C1 segment of cervical spinal cord (tissue), 14 donors: ENCODE data around the gene BTN1A1.
"Not testable (repeated sequence)": the region's sequence is repeated elsewhere in the genome, so short reads cannot be mapped to it uniquely, and the experiment has no call there.

Experiments used
- DNase-seq, 14 donors: peaks; one replicate each; lab custom pipeline; 2025; lab: John Stamatoyannopoulos, UW

BTN1A1 gene

GRCh38 chr6:26511033-26511432, 10.9 kb downstream of the BTN1A1 start:
- DNase-seq: not testable (repeated sequence)

- DNase-seq: no peak
Measured at GRCh38 chr6:26514984-26515383, 14.9 kb downstream of the BTN1A1 start.

GRCh38 chr6:26516481-26517427, 16.7 kb downstream of the BTN1A1 start:
- DNase-seq: no peak

- no peak for DNase-seq
Measured at GRCh38 chr6:26519359-26519758, 19.3 kb downstream of the BTN1A1 start.

GRCh38 chr6:26520237-26520849, 20.2 kb downstream of the BTN1A1 start:
- DNase-seq: peak in 6 of 14 donors; percentile 61 to 89 (median 80)

GRCh38 chr6:26520850-26521599, 20.9 kb downstream of the BTN1A1 start:
- DNase-seq: peak; percentile 21 to 95 (median 89)

GRCh38 chr6:26521600-26522391, 21.7 kb downstream of the BTN1A1 start:
- peak in 12 of 14 donors; percentile 41 to 84 (median 66) for DNase-seq

GRCh38 chr6:26522486-26523228, 22.6 kb downstream of the BTN1A1 start:
- DNase-seq: not testable (repeated sequence)

GRCh38 chr6:26524314-26524713, 24.2 kb downstream of the BTN1A1 start:
- DNase-seq: not testable (repeated sequence)

- DNase-seq: no peak
Measured at GRCh38 chr6:26524722-26525370, 24.7 kb downstream of the BTN1A1 start.

- DNase-seq: no peak
Measured at GRCh38 chr6:26525838-26526237, 25.7 kb downstream of the BTN1A1 start.

GRCh38 chr6:26526928-26527327, 26.8 kb downstream of the BTN1A1 start:
- no peak for DNase-seq

GRCh38 chr6:26530203-26530602, 30.1 kb downstream of the BTN1A1 start:
- no peak for DNase-seq

GRCh38 chr6:26531897-26532296, 31.8 kb downstream of the BTN1A1 start:
- DNase-seq: no peak

GRCh38 chr6:26532699-26533531, 32.8 kb downstream of the BTN1A1 start:
- peak; percentile 46 to 91 (median 78) for DNase-seq

- DNase-seq: no peak
Measured at GRCh38 chr6:26533532-26533931, 33.4 kb downstream of the BTN1A1 start.

GRCh38 chr6:26534681-26535465, 34.8 kb downstream of the BTN1A1 start:
- DNase-seq: peak in 1 of 14 donors; percentile 53

- peak in 7 of 14 donors; percentile 18 to 70 (median 30) for DNase-seq
Measured at GRCh38 chr6:26536571-26537159, 36.6 kb downstream of the BTN1A1 start.
